ENCODE measurements around the gene SPC24. TPM values are rescaled to one million over a fixed set of nuclear protein-coding genes. Genes with fewer than 3 reads are reported as not detected.
"Not testable (repeated sequence)": the region's sequence is repeated elsewhere in the genome, so short reads cannot be mapped to it uniquely, and the experiment has no call there.

SPC24 gene
- total and polyA plus RNA-seq, 5 donors from 2014 or later, result 0.41 to 3.2 (median 1.2) TPM

GRCh38 chr19:11125994-11126685 lies 29.4 kb downstream of the SPC24 start:
- H3K4me1 Mint-ChIP-seq, result peaks cover 0 to 9% (median 3%) of the 10 kb centered on the region in 4 donors
- H3K27ac ChIP-seq (ENCODE audit: insufficient read depth, low read length, poor library complexity, severe bottlenecking), result no peak overlapping the region
- DNase-seq (peak; percentile 54 to 71 (median 65)), ATAC-seq (ENCODE audit: low read depth in 2 of 2) (peak; percentile 63)
- H3K27me3 Mint-ChIP-seq, result no peaks in the 10 kb centered on the region
- peaks cover 40% of the 10 kb centered on the region for H3K36me3 ChIP-seq (ENCODE audit: control insufficient read depth, insufficient read depth, low read length)
- no peak overlapping the region for H3K4me3 ChIP-seq (ENCODE audit: low read depth, low read length)
- H3K36me3 Mint-ChIP-seq, result peaks cover 12% of the 10 kb centered on the region
- peaks cover 4% of the 10 kb centered on the region for H3K4me1 ChIP-seq (ENCODE audit: control insufficient read depth, insufficient read depth, low read length, poor library complexity, severe bottlenecking)
- H3K4me3 Mint-ChIP-seq, result no peak overlapping the region
- peak overlapping the region in 2 of 3 donors; percentile 52 to 54 for H3K27ac Mint-ChIP-seq
- H3K9me3 Mint-ChIP-seq, result no peaks in the 10 kb centered on the region
- H3K27me3 ChIP-seq (ENCODE audit: control insufficient read depth, insufficient read depth, low read length), result no peaks in the 10 kb centered on the region
- no peaks in the 10 kb centered on the region for H3K9me3 ChIP-seq (ENCODE audit: control insufficient read depth in 2 of 2, low read length in 2 of 2)

- H3K4me3 Mint-ChIP-seq; H3K4me3 ChIP-seq (ENCODE audit: low read depth, low read length); DNase-seq; H3K27ac Mint-ChIP-seq; H3K9me3 ChIP-seq (ENCODE audit: control insufficient read depth in 2 of 2, low read length in 2 of 2); H3K9me3 Mint-ChIP-seq; ATAC-seq (ENCODE audit: low read depth in 2 of 2); H3K4me1 ChIP-seq (ENCODE audit: control insufficient read depth, insufficient read depth, low read length, poor library complexity, severe bottlenecking); H3K27me3 Mint-ChIP-seq; H3K27me3 ChIP-seq (ENCODE audit: control insufficient read depth, insufficient read depth, low read length); H3K27ac ChIP-seq (ENCODE audit: insufficient read depth, low read length, poor library complexity, severe bottlenecking); H3K4me1 Mint-ChIP-seq: not testable (repeated sequence)
- H3K36me3 Mint-ChIP-seq, result peaks cover 12% of the 10 kb centered on the region
- peaks cover 39% of the 10 kb centered on the region for H3K36me3 ChIP-seq (ENCODE audit: control insufficient read depth, insufficient read depth, low read length)
Observed at GRCh38 chr19:11124157-11124556, 31.4 kb downstream of the SPC24 start.

GRCh38 chr19:11123114-11123513 lies 32.5 kb downstream of the SPC24 start:
- Histone ChIP-seq H3K27me3 (ENCODE audit: control insufficient read depth, insufficient read depth, low read length) (no peaks in the 10 kb centered on the region), H3K27ac (ENCODE audit: insufficient read depth, low read length, poor library complexity, severe bottlenecking) (no peak overlapping the region), H3K36me3 (ENCODE audit: control insufficient read depth, insufficient read depth, low read length) (peaks cover 38% of the 10 kb centered on the region), H3K4me1 (ENCODE audit: control insufficient read depth, insufficient read depth, low read length, poor library complexity, severe bottlenecking) (peaks cover 4% of the 10 kb centered on the region), H3K9me3 (ENCODE audit: control insufficient read depth in 2 of 2, low read length in 2 of 2) (no peaks in the 10 kb centered on the region), H3K4me3 (ENCODE audit: low read depth, low read length) (no peak overlapping the region)
- no peaks in the 10 kb centered on the region for H3K9me3 Mint-ChIP-seq
- H3K27ac Mint-ChIP-seq, result peak overlapping the region in 1 of 3 donors; percentile 32
- peaks cover 0 to 7% (median 3%) of the 10 kb centered on the region in 4 donors for H3K4me1 Mint-ChIP-seq
- H3K4me3 Mint-ChIP-seq, result no peak overlapping the region
- ATAC-seq (ENCODE audit: low read depth in 2 of 2), result no peak
- H3K36me3 Mint-ChIP-seq, result peaks cover 15% of the 10 kb centered on the region
- no peak for DNase-seq
- H3K27me3 Mint-ChIP-seq, result no peaks in the 10 kb centered on the region

- not testable (repeated sequence) for DNase-seq; H3K9me3 Mint-ChIP-seq; H3K4me3 ChIP-seq (ENCODE audit: low read depth, low read length); H3K9me3 ChIP-seq (ENCODE audit: control insufficient read depth in 2 of 2, low read length in 2 of 2); H3K27me3 Mint-ChIP-seq; H3K27ac ChIP-seq (ENCODE audit: insufficient read depth, low read length, poor library complexity, severe bottlenecking); H3K4me3 Mint-ChIP-seq; H3K4me1 ChIP-seq (ENCODE audit: control insufficient read depth, insufficient read depth, low read length, poor library complexity, severe bottlenecking); H3K27ac Mint-ChIP-seq; H3K27me3 ChIP-seq (ENCODE audit: control insufficient read depth, insufficient read depth, low read length); H3K4me1 Mint-ChIP-seq; ATAC-seq (ENCODE audit: low read depth in 2 of 2)
- H3K36me3 ChIP-seq (ENCODE audit: control insufficient read depth, insufficient read depth, low read length), result peaks cover 36% of the 10 kb centered on the region
- H3K36me3 Mint-ChIP-seq, result peaks cover 21% of the 10 kb centered on the region
Observed at GRCh38 chr19:11121963-11122362, 33.6 kb downstream of the SPC24 start.

GRCh38 chr19:11116507-11116906 lies 39.1 kb downstream of the SPC24 start:
- Histone ChIP-seq H3K27me3 (ENCODE audit: control insufficient read depth, insufficient read depth, low read length) (no peaks in the 10 kb centered on the region), H3K4me3 (ENCODE audit: low read depth, low read length) (no peak overlapping the region), H3K36me3 (ENCODE audit: control insufficient read depth, insufficient read depth, low read length) (peaks cover 54% of the 10 kb centered on the region), H3K4me1 (ENCODE audit: control insufficient read depth, insufficient read depth, low read length, poor library complexity, severe bottlenecking) (no peaks in the 10 kb centered on the region), H3K9me3 (ENCODE audit: control insufficient read depth in 2 of 2, low read length in 2 of 2) (no peaks in the 10 kb centered on the region), H3K27ac (ENCODE audit: insufficient read depth, low read length, poor library complexity, severe bottlenecking) (no peak overlapping the region)
- Mint-ChIP-seq H3K36me3 (peaks cover 34% of the 10 kb centered on the region), H3K9me3 (no peaks in the 10 kb centered on the region), H3K4me1 (no peaks in the 10 kb centered on the region), H3K4me3 (no peak overlapping the region), H3K27me3 (no peaks in the 10 kb centered on the region), H3K27ac (no peak overlapping the region)
- ATAC-seq (ENCODE audit: low read depth in 2 of 2) (no peak), DNase-seq (no peak)

GRCh38 chr19:11115895-11116446 lies 39.6 kb downstream of the SPC24 start:
- no peak overlapping the region for H3K27ac ChIP-seq (ENCODE audit: insufficient read depth, low read length, poor library complexity, severe bottlenecking)
- Mint-ChIP-seq H3K4me3 (no peak overlapping the region), H3K27me3 (no peaks in the 10 kb centered on the region), H3K4me1 (no peaks in the 10 kb centered on the region), H3K27ac (peak overlapping the region in 2 of 3 donors; percentile 6 to 31), H3K9me3 (no peaks in the 10 kb centered on the region), H3K36me3 (peaks cover 32% of the 10 kb centered on the region)
- H3K9me3 ChIP-seq (ENCODE audit: control insufficient read depth in 2 of 2, low read length in 2 of 2), result no peaks in the 10 kb centered on the region
- DNase-seq (no peak), ATAC-seq (ENCODE audit: low read depth in 2 of 2) (no peak)
- peaks cover 52% of the 10 kb centered on the region for H3K36me3 ChIP-seq (ENCODE audit: control insufficient read depth, insufficient read depth, low read length)
- H3K4me1 ChIP-seq (ENCODE audit: control insufficient read depth, insufficient read depth, low read length, poor library complexity, severe bottlenecking), result no peaks in the 10 kb centered on the region
- H3K4me3 ChIP-seq (ENCODE audit: low read depth, low read length), result no peak overlapping the region
- H3K27me3 ChIP-seq (ENCODE audit: control insufficient read depth, insufficient read depth, low read length), result no peaks in the 10 kb centered on the region

GRCh38 chr19:11115042-11115441 lies 40.5 kb downstream of the SPC24 start:
- peaks cover 44% of the 10 kb centered on the region for H3K36me3 ChIP-seq (ENCODE audit: control insufficient read depth, insufficient read depth, low read length)
- Mint-ChIP-seq H3K9me3 (no peaks in the 10 kb centered on the region), H3K4me3 (no peak overlapping the region), H3K36me3 (peaks cover 26% of the 10 kb centered on the region), H3K27ac (no peak overlapping the region), H3K4me1 (no peaks in the 10 kb centered on the region), H3K27me3 (no peaks in the 10 kb centered on the region)
- no peak for ATAC-seq (ENCODE audit: low read depth in 2 of 2)
- H3K27me3 ChIP-seq (ENCODE audit: control insufficient read depth, insufficient read depth, low read length), result no peaks in the 10 kb centered on the region
- H3K27ac ChIP-seq (ENCODE audit: insufficient read depth, low read length, poor library complexity, severe bottlenecking), result no peak overlapping the region
- no peaks in the 10 kb centered on the region for H3K9me3 ChIP-seq (ENCODE audit: control insufficient read depth in 2 of 2, low read length in 2 of 2)
- H3K4me1 ChIP-seq (ENCODE audit: control insufficient read depth, insufficient read depth, low read length, poor library complexity, severe bottlenecking), result no peaks in the 10 kb centered on the region
- no peak overlapping the region for H3K4me3 ChIP-seq (ENCODE audit: low read depth, low read length)
- no peak for DNase-seq

- Histone ChIP-seq H3K4me3 (ENCODE audit: low read depth, low read length) (no peak overlapping the region), H3K27me3 (ENCODE audit: control insufficient read depth, insufficient read depth, low read length) (no peaks in the 10 kb centered on the region), H3K36me3 (ENCODE audit: control insufficient read depth, insufficient read depth, low read length) (peaks cover 50% of the 10 kb centered on the region), H3K4me1 (ENCODE audit: control insufficient read depth, insufficient read depth, low read length, poor library complexity, severe bottlenecking) (no peaks in the 10 kb centered on the region), H3K27ac (ENCODE audit: insufficient read depth, low read length, poor library complexity, severe bottlenecking) (no peak overlapping the region), H3K9me3 (ENCODE audit: control insufficient read depth in 2 of 2, low read length in 2 of 2) (no peaks in the 10 kb centered on the region)
- no peaks in the 10 kb centered on the region for H3K4me1 Mint-ChIP-seq
- no peaks in the 10 kb centered on the region for H3K9me3 Mint-ChIP-seq
- ATAC-seq (ENCODE audit: low read depth in 2 of 2) (no peak), DNase-seq (no peak)
- no peaks in the 10 kb centered on the region for H3K27me3 Mint-ChIP-seq
- no peak overlapping the region for H3K27ac Mint-ChIP-seq
- peaks cover 28% of the 10 kb centered on the region for H3K36me3 Mint-ChIP-seq
- no peak overlapping the region for H3K4me3 Mint-ChIP-seq
Observed at GRCh38 chr19:11113140-11113708, 42.4 kb downstream of the SPC24 start.
